GM23338 (cell line): ENCODE results near the gene ICAM1. TPM values are rescaled to one million over a fixed set of nuclear protein-coding genes. Genes with fewer than 3 reads are reported as not detected.

Experiments
- ATAC-seq: fragments of 200-7000 bp; cut with Tn5 transposase; 3 replicates; pipeline ENCODE4 v1.9.1; 2020
- DNase-seq: peaks from one replicate; pipeline ENCODE4 v3.0.0-alpha.2; 2015; ENCODE audit warnings: low spot score
- H2AFZ ChIP-seq: fragments of 200-600 bp; sonication (generic); 2 replicates; pipeline ENCODE4 v1.8.0; 2016; ENCODE audit warnings: antibody characterized with exemption, mild to moderate bottlenecking, moderate library complexity
- H3F3A ChIP-seq: fragments of 200-600 bp; sonication (generic); replicated peaks from 2 replicates; pipeline ENCODE4 v1.8.0; 2017; ENCODE audit warnings: antibody characterized with exemption, mixed run types, low read depth
- H3K27ac ChIP-seq: fragments of 200-600 bp; sonication (generic); 2 replicates; pipeline ENCODE4 v1.6.1; 2016; ENCODE audit warnings: low read depth
- H3K27me3 ChIP-seq: fragments of 200-600 bp; sonication (generic); 2 replicates; pipeline ENCODE4 v1.8.0; 2016; ENCODE audit warnings: mild to moderate bottlenecking, mixed run types, moderate library complexity; ENCODE audit not compliant: insufficient read depth
- H3K36me3 ChIP-seq: fragments of 200-600 bp; sonication (generic); 2 replicates; pipeline ENCODE4 v1.8.0; 2016; ENCODE audit warnings: mild to moderate bottlenecking; ENCODE audit not compliant: insufficient read depth
- H3K4me1 ChIP-seq: fragments of 200-600 bp; sonication (generic); 2 replicates; pipeline ENCODE4 v1.8.0; 2016; ENCODE audit warnings: mild to moderate bottlenecking, moderate library complexity; ENCODE audit not compliant: insufficient read depth
- H3K4me2 ChIP-seq: fragments of 200-600 bp; sonication (generic); 2 replicates; pipeline ENCODE4 v1.7.1; 2017; ENCODE audit warnings: mixed run types
- H3K4me3 ChIP-seq: fragments of 200-600 bp; sonication (generic); 2 replicates; pipeline ENCODE4 v1.6.1; 2016; ENCODE audit warnings: mixed run types
- H3K79me2 ChIP-seq: fragments of 200-600 bp; sonication (generic); replicated peaks from 2 replicates; pipeline ENCODE4 v1.8.0; 2017; ENCODE audit warnings: mild to moderate bottlenecking; ENCODE audit not compliant: insufficient read depth
- H3K9me2 ChIP-seq: fragments of 200-600 bp; sonication (generic); 2 replicates; pipeline ENCODE4 v1.8.0; 2017; ENCODE audit not compliant: insufficient read depth
- H4K20me1 ChIP-seq: fragments of 200-600 bp; sonication (generic); replicated peaks from 2 replicates; pipeline ENCODE4 v1.8.0; 2017; ENCODE audit warnings: mild to moderate bottlenecking; ENCODE audit not compliant: insufficient read depth
- H3K27ac Mint-ChIP-seq: 2 replicates; pipeline ENCODE4 v1.8.0; 2020; ENCODE audit warnings: inconsistent platforms, mild to moderate bottlenecking, moderate library complexity, mixed read lengths
- H3K27me3 Mint-ChIP-seq: 3 replicates; pipeline ENCODE4 v1.8.0; 2022; ENCODE audit warnings: low read depth, mild to moderate bottlenecking, moderate library complexity, mixed read lengths, inconsistent platforms; ENCODE audit not compliant: insufficient read depth, poor library complexity
- H3K36me3 Mint-ChIP-seq: 3 replicates; pipeline ENCODE4 v1.8.0; 2021; ENCODE audit warnings: low read depth, mild to moderate bottlenecking, inconsistent platforms, moderate library complexity, mixed read lengths
- H3K4me1 Mint-ChIP-seq: 3 replicates; pipeline ENCODE4 v1.8.0; 2020; ENCODE audit warnings: mild to moderate bottlenecking, inconsistent platforms, mixed read lengths
- H3K4me3 Mint-ChIP-seq: 3 replicates; pipeline ENCODE4 v1.8.0; 2021; ENCODE audit warnings: moderate library complexity, mild to moderate bottlenecking, inconsistent platforms, mixed read lengths
- H3K9me3 Mint-ChIP-seq: 3 replicates; pipeline ENCODE4 v1.8.0; 2020; ENCODE audit warnings: moderate library complexity, mild to moderate bottlenecking, inconsistent platforms, mixed read lengths
- ZNF331 ChIP-seq: fragments of 250-450 bp; sonication (Bioruptor Pico); IDR thresholded peaks from 2 replicates; pipeline ENCODE4 v1.5.0; 2020; ENCODE audit warnings: low read depth, mild to moderate bottlenecking, moderate library complexity
- ZNF462 ChIP-seq: fragments of 250-450 bp; sonication (Bioruptor Pico); IDR thresholded peaks from 2 replicates; pipeline ENCODE4 v1.5.0; 2020; ENCODE audit warnings: mild to moderate bottlenecking, moderate library complexity
- polyA plus RNA-seq: library from polyadenylated mRNA; unstranded; fragments of >200 nt; fragmentation: Nextera tagmentation; extraction: Ambion mirVana; gene quantifications from 2 replicates; pipeline ENCODE4 v1.2.1, GENCODE V29; 2016
- total RNA-seq: library from RNA; depleted of rRNA; stranded (reverse); fragments of >200 nt; shearing (Covaris generic); gene quantifications from 2 replicates; pipeline ENCODE4 v1.2.3, GENCODE V29; 2014
- TF ChIP-seq, protein P1 (sequence below), 2 experiments: fragments of 200-600 bp in 1 of 2; sonication (generic) in 1 of 2; conservative IDR thresholded peaks; 2 replicates each; pipeline versions ENCODE4 v1.5.1 to v1.6.1; 2016 to 2017; ENCODE audit warnings: antibody characterized with exemption in 2 of 2, low read depth in 2 of 2, mild to moderate bottlenecking in 2 of 2, moderate library complexity in 1 of 2

ICAM1 gene
- total and polyA plus RNA-seq, 2 experiments from 2014 or later: 1.6 to 3.5 TPM

GRCh38 chr19:10294368-10294697, 23.4 kb downstream of the ICAM1 start:
- peak overlapping the region; percentile 47; the same call in 1 of the 3 replicates for H3K4me3 Mint-ChIP-seq
- Histone ChIP-seq H3K4me2 (no peak overlapping the region), H3K27ac (no peak overlapping the region), H3F3A (peaks cover 21% of the 10 kb centered on the region; the same call in 1 of the 2 replicates), H3K4me1 (peaks cover 13% of the 10 kb centered on the region), H3K79me2 (no peaks in the 10 kb centered on the region), H2AFZ (no peak overlapping the region), H3K9me2 (no peaks in the 10 kb centered on the region), H3K27me3 (peaks cover 88% of the 10 kb centered on the region), H3K36me3 (no peaks in the 10 kb centered on the region), H3K4me3 (no peak overlapping the region), H4K20me1 (no peaks in the 10 kb centered on the region)
- no peak for TF ChIP-seq ZNF331 (CRISPR knock-in tag)
- TF ChIP-seq, protein P1, sequence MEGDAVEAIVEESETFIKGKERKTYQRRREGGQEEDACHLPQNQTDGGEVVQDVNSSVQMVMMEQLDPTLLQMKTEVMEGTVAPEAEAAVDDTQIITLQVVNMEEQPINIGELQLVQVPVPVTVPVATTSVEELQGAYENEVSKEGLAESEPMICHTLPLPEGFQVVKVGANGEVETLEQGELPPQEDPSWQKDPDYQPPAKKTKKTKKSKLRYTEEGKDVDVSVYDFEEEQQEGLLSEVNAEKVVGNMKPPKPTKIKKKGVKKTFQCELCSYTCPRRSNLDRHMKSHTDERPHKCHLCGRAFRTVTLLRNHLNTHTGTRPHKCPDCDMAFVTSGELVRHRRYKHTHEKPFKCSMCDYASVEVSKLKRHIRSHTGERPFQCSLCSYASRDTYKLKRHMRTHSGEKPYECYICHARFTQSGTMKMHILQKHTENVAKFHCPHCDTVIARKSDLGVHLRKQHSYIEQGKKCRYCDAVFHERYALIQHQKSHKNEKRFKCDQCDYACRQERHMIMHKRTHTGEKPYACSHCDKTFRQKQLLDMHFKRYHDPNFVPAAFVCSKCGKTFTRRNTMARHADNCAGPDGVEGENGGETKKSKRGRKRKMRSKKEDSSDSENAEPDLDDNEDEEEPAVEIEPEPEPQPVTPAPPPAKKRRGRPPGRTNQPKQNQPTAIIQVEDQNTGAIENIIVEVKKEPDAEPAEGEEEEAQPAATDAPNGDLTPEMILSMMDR (conservative IDR thresholded peaks at IDR 0.05; ENCODE audit: low read depth in 2 of 2): peak in 1 of 2 experiments; percentile 67; a peak in 3 of 4 replicates
- H3K36me3 Mint-ChIP-seq: no peaks in the 10 kb centered on the region
- no peak overlapping the region for H3K27ac Mint-ChIP-seq
- peaks cover 84% of the 10 kb centered on the region for H3K27me3 Mint-ChIP-seq
- H3K4me1 Mint-ChIP-seq: peaks cover 28% of the 10 kb centered on the region
- no peaks in the 10 kb centered on the region for H3K9me3 Mint-ChIP-seq
- ATAC-seq (peak; percentile 12), DNase-seq (peak; percentile 56)

GRCh38 chr19:10295305-10295846, 24.5 kb downstream of the ICAM1 start:
- H3K27me3 ChIP-seq: peaks cover 78% of the 10 kb centered on the region
- Mint-ChIP-seq H3K27me3 (peaks cover 74% of the 10 kb centered on the region), H3K9me3 (no peaks in the 10 kb centered on the region), H3K4me3 (peak overlapping the region; percentile 72), H3K27ac (no peak overlapping the region), H3K36me3 (no peaks in the 10 kb centered on the region), H3K4me1 (peaks cover 25% of the 10 kb centered on the region)
- peak overlapping the region; percentile 63 for H3K4me3 ChIP-seq
- DNase-seq: peak; percentile 78
- H3K36me3 ChIP-seq: no peaks in the 10 kb centered on the region
- H3K27ac ChIP-seq: no peak overlapping the region
- peaks cover 13% of the 10 kb centered on the region for H3K4me1 ChIP-seq
- ATAC-seq: peak; percentile 12
- no peaks in the 10 kb centered on the region for H4K20me1 ChIP-seq
- no peak for TF ChIP-seq ZNF462 (CRISPR knock-in tag)
- TF ChIP-seq, protein P1 (conservative IDR thresholded peaks at IDR 0.05; ENCODE audit: low read depth in 2 of 2): peak; percentile 26 to 34; a peak in 2 of 4 replicates
- H3K4me2 ChIP-seq: peak overlapping the region; percentile 92
- peaks cover 20% of the 10 kb centered on the region; the same call in 1 of the 2 replicates for H3F3A ChIP-seq
- H3K9me2 ChIP-seq: no peaks in the 10 kb centered on the region
- peak overlapping the region; percentile 83 for H2AFZ ChIP-seq
- H3K79me2 ChIP-seq: no peaks in the 10 kb centered on the region
